Liver (tissue), 3 donors: ENCODE data around the gene DTX3L.

Experiments
- FOXA1 ChIP-seq: IDR thresholded peaks from 2 replicates; pipeline ENCODE4 v1.6.1; 2016; ENCODE audit warnings: antibody characterized with exemption
- GABPA ChIP-seq, 2 donors: IDR thresholded peaks in 1 of 2; conservative IDR thresholded peaks in 1 of 2; 2 replicates each; pipeline ENCODE4 v1.6.1; 2016; ENCODE audit warnings: antibody characterized with exemption in 2 of 2, mild to moderate bottlenecking in 1 of 2, moderate library complexity in 1 of 2
- RAD21 ChIP-seq, 2 donors: IDR thresholded peaks; 2 replicates each; pipeline ENCODE4 v1.6.1; 2016; ENCODE audit warnings: antibody characterized with exemption in 2 of 2, mild to moderate bottlenecking in 2 of 2
- RXRA ChIP-seq, 2 donors: IDR thresholded peaks; 2 replicates each; pipeline ENCODE4 v1.6.1; 2017 to 2018; ENCODE audit warnings: antibody characterized with exemption in 2 of 2, mild to moderate bottlenecking in 1 of 2
- SP1 ChIP-seq: IDR thresholded peaks from 2 replicates; pipeline ENCODE4 v1.6.1; 2018; ENCODE audit warnings: antibody characterized with exemption, mild to moderate bottlenecking
- YY1 ChIP-seq: IDR thresholded peaks from 2 replicates; pipeline ENCODE4 v1.6.1; 2016; ENCODE audit warnings: antibody characterized with exemption, mild to moderate bottlenecking
- TF ChIP-seq, protein P1 (sequence below): fragments of 150-350 bp; IDR thresholded peaks from 2 replicates; pipeline ENCODE4 v1.5.1; 2017; ENCODE audit warnings: improper control_type of control experiment, low read depth, low read length; ENCODE audit not compliant: missing input control
- TF ChIP-seq, protein P2 (sequence below): IDR thresholded peaks from 2 replicates; pipeline ENCODE4 v1.6.1; 2016; ENCODE audit warnings: antibody characterized with exemption
- TF ChIP-seq, protein P3 (sequence below): IDR thresholded peaks from 2 replicates; pipeline ENCODE4 v1.6.1; 2016; ENCODE audit warnings: antibody characterized with exemption
- donor health status: healthy.
- donor health status: healthy.

DNA sequence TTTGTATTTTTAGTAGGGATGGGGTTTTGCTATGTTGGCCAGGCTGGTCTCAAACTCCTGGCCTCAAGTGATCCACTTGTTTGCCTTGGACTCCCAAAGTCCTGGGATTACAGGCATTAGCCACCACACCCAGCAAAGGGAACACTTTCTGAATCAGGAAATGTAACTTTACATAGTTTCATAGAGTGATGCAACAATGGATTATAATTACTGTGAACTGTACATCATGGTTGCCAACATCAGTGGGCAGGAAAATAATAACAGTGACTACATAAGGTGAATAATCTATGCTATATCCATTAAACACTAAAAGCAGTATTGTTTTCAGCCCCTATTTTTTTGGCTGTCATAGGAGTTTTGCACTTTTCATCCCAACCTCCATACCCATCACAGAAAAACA is 44.4 kb upstream of the DTX3L start:
- TF ChIP-seq, protein P1, sequence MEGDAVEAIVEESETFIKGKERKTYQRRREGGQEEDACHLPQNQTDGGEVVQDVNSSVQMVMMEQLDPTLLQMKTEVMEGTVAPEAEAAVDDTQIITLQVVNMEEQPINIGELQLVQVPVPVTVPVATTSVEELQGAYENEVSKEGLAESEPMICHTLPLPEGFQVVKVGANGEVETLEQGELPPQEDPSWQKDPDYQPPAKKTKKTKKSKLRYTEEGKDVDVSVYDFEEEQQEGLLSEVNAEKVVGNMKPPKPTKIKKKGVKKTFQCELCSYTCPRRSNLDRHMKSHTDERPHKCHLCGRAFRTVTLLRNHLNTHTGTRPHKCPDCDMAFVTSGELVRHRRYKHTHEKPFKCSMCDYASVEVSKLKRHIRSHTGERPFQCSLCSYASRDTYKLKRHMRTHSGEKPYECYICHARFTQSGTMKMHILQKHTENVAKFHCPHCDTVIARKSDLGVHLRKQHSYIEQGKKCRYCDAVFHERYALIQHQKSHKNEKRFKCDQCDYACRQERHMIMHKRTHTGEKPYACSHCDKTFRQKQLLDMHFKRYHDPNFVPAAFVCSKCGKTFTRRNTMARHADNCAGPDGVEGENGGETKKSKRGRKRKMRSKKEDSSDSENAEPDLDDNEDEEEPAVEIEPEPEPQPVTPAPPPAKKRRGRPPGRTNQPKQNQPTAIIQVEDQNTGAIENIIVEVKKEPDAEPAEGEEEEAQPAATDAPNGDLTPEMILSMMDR = no peak
- TF ChIP-seq FOXA1 (no peak), RAD21 (IDR thresholded peaks at IDR 0.05) (no peak), SP1 (no peak), GABPA (IDR thresholded peaks at IDR 0.05 in 1 of 2, conservative IDR thresholded peaks at IDR 0.05 in 1 of 2) (no peak), YY1 (no peak), RXRA (IDR thresholded peaks at IDR 0.05) (no peak)
- TF ChIP-seq, protein P2, sequence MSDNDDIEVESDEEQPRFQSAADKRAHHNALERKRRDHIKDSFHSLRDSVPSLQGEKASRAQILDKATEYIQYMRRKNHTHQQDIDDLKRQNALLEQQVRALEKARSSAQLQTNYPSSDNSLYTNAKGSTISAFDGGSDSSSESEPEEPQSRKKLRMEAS = no peak
- TF ChIP-seq, protein P3, sequence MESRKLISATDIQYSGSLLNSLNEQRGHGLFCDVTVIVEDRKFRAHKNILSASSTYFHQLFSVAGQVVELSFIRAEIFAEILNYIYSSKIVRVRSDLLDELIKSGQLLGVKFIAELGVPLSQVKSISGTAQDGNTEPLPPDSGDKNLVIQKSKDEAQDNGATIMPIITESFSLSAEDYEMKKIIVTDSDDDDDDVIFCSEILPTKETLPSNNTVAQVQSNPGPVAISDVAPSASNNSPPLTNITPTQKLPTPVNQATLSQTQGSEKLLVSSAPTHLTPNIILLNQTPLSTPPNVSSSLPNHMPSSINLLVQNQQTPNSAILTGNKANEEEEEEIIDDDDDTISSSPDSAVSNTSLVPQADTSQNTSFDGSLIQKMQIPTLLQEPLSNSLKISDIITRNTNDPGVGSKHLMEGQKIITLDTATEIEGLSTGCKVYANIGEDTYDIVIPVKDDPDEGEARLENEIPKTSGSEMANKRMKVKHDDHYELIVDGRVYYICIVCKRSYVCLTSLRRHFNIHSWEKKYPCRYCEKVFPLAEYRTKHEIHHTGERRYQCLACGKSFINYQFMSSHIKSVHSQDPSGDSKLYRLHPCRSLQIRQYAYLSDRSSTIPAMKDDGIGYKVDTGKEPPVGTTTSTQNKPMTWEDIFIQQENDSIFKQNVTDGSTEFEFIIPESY = no peak
